ENCODE data around the gene CYP2W1. TPM values are rescaled to one million over a fixed set of nuclear protein-coding genes. Genes with fewer than 3 reads are reported as not detected.

Gene CYP2W1
- total and polyA plus RNA-seq, 5 experiments from 2014 or later: not detected

- H3K4me3 Mint-ChIP-seq: no peak overlapping the region
- DNase-seq: no peak
- H3K36me3 Mint-ChIP-seq: no peaks in the 10 kb centered on the region
- H3K4me1 Mint-ChIP-seq: peaks cover 0 to 2% (median under 1%) of the 10 kb centered on the region in 4 donors
- POLR2A ChIA-PET: no interaction called here
- H3K27me3 Mint-ChIP-seq: peaks cover 2 to 18% (median 8%) of the 10 kb centered on the region in 5 donors
- no peak overlapping the region for H3K27ac Mint-ChIP-seq
- no peak for ATAC-seq
- no peaks in the 10 kb centered on the region for H3K9me3 Mint-ChIP-seq
Observed at GRCh38 chr7:982511-983003, 424 bp upstream of the CYP2W1 start.

GRCh38 chr7:983616-984071 is 663 bp downstream of the CYP2W1 start:
- peaks cover 2 to 18% (median 8%) of the 10 kb centered on the region in 5 donors for H3K27me3 Mint-ChIP-seq
- H3K4me1 Mint-ChIP-seq: peaks cover 0 to 2% (median under 1%) of the 10 kb centered on the region in 4 donors
- ATAC-seq (no peak), DNase-seq (no peak)
- no peaks in the 10 kb centered on the region for H3K36me3 Mint-ChIP-seq
- H3K9me3 Mint-ChIP-seq: no peaks in the 10 kb centered on the region
- POLR2A ChIA-PET: no interaction called here
- no peak overlapping the region for H3K4me3 Mint-ChIP-seq
- no peak overlapping the region for H3K27ac Mint-ChIP-seq

- Mint-ChIP-seq H3K4me1 (peaks cover 0 to 2% (median under 1%) of the 10 kb centered on the region in 4 donors), H3K27me3 (peaks cover 2 to 18% (median 8%) of the 10 kb centered on the region in 5 donors), H3K9me3 (no peaks in the 10 kb centered on the region), H3K4me3 (no peak overlapping the region), H3K36me3 (no peaks in the 10 kb centered on the region), H3K27ac (no peak overlapping the region)
- ATAC-seq (peak in 1 of 2 donors; percentile 25), DNase-seq (no peak)
- POLR2A ChIA-PET: interaction anchor here (0.6 kb wide), 1 partner anchor 10 kb away, joined by 3 read pairs; no protein-coding TSS in a partner anchor
Observed at GRCh38 chr7:984361-985126, 1.6 kb downstream of the CYP2W1 start.

GRCh38 chr7:985127-985416 is 2.1 kb downstream of the CYP2W1 start:
- Mint-ChIP-seq H3K36me3 (no peaks in the 10 kb centered on the region), H3K9me3 (no peaks in the 10 kb centered on the region), H3K27ac (no peak overlapping the region), H3K4me3 (no peak overlapping the region), H3K4me1 (peaks cover 0 to 4% (median 1%) of the 10 kb centered on the region in 4 donors), H3K27me3 (peaks cover 2 to 18% (median 8%) of the 10 kb centered on the region in 5 donors)
- POLR2A ChIA-PET: interaction anchor here (0.6 kb wide), 1 partner anchor 11 kb away, joined by 3 read pairs; no protein-coding TSS in a partner anchor
- DNase-seq: no peak
- no peak for ATAC-seq

- POLR2A ChIA-PET: no interaction called here
- Mint-ChIP-seq H3K4me3 (no peak overlapping the region), H3K27me3 (peaks cover 2 to 18% (median 8%) of the 10 kb centered on the region in 5 donors), H3K9me3 (no peaks in the 10 kb centered on the region), H3K4me1 (peaks cover 0 to 4% (median 1%) of the 10 kb centered on the region in 4 donors), H3K27ac (no peak overlapping the region), H3K36me3 (no peaks in the 10 kb centered on the region)
- no peak for ATAC-seq
- DNase-seq: no peak
Observed at GRCh38 chr7:985915-986741, 3.1 kb downstream of the CYP2W1 start.

GRCh38 chr7:986766-987751 is 4.1 kb downstream of the CYP2W1 start:
- no peak for ATAC-seq
- POLR2A ChIA-PET: no interaction called here

GRCh38 chr7:987909-988308 is 4.9 kb downstream of the CYP2W1 start:
- H3K4me1 Mint-ChIP-seq: peaks cover under 1 to 5% (median 3%) of the 10 kb centered on the region in 4 donors
- H3K4me3 Mint-ChIP-seq: no peak overlapping the region
- DNase-seq: no peak
- POLR2A ChIA-PET: no interaction called here
- H3K27me3 Mint-ChIP-seq: peaks cover 2 to 18% (median 8%) of the 10 kb centered on the region in 5 donors
- H3K36me3 Mint-ChIP-seq: no peaks in the 10 kb centered on the region
- no peak for ATAC-seq
- H3K27ac Mint-ChIP-seq: no peak overlapping the region
- no peaks in the 10 kb centered on the region for H3K9me3 Mint-ChIP-seq

More at GRCh38 chr7:986766-987751, 4.1 kb downstream of the CYP2W1 start:
- H3K36me3 Mint-ChIP-seq: no peaks in the 10 kb centered on the region
- peaks cover 2 to 18% (median 8%) of the 10 kb centered on the region in 5 donors for H3K27me3 Mint-ChIP-seq
- H3K4me3 Mint-ChIP-seq: no peak overlapping the region
- H3K27ac Mint-ChIP-seq: no peak overlapping the region
- DNase-seq: no peak
- H3K4me1 Mint-ChIP-seq: peaks cover 0 to 4% (median 1%) of the 10 kb centered on the region in 4 donors
- H3K9me3 Mint-ChIP-seq: no peaks in the 10 kb centered on the region

GRCh38 chr7:988426-988911 is 5.5 kb downstream of the CYP2W1 start:
- ATAC-seq (no peak), DNase-seq (no peak)
- Mint-ChIP-seq H3K27ac (no peak overlapping the region), H3K9me3 (no peaks in the 10 kb centered on the region), H3K27me3 (peaks cover 2 to 18% (median 8%) of the 10 kb centered on the region in 5 donors), H3K36me3 (no peaks in the 10 kb centered on the region), H3K4me3 (no peak overlapping the region), H3K4me1 (peaks cover 3 to 9% (median 8%) of the 10 kb centered on the region in 4 donors)
- POLR2A ChIA-PET: no interaction called here

- no peak overlapping the region for H3K27ac Mint-ChIP-seq
- H3K9me3 Mint-ChIP-seq: no peaks in the 10 kb centered on the region
- POLR2A ChIA-PET: no interaction called here
- DNase-seq (no peak), ATAC-seq (no peak)
- H3K4me1 Mint-ChIP-seq: peaks cover 3 to 9% (median 8%) of the 10 kb centered on the region in 4 donors
- no peaks in the 10 kb centered on the region for H3K36me3 Mint-ChIP-seq
- H3K27me3 Mint-ChIP-seq: peaks cover 2 to 18% (median 8%) of the 10 kb centered on the region in 5 donors
- no peak overlapping the region for H3K4me3 Mint-ChIP-seq
Observed at GRCh38 chr7:988963-989529, 6.1 kb downstream of the CYP2W1 start.

GRCh38 chr7:990352-990932 is 7.5 kb downstream of the CYP2W1 start:
- Mint-ChIP-seq H3K27me3 (peaks cover 1 to 15% (median 7%) of the 10 kb centered on the region in 5 donors), H3K27ac (no peak overlapping the region), H3K36me3 (no peaks in the 10 kb centered on the region), H3K4me3 (no peak overlapping the region), H3K4me1 (peaks cover 3 to 9% (median 9%) of the 10 kb centered on the region in 4 donors), H3K9me3 (no peaks in the 10 kb centered on the region)
- ATAC-seq: no peak
- POLR2A ChIA-PET: no interaction called here
- DNase-seq: no peak

- Mint-ChIP-seq H3K4me3 (no peak overlapping the region), H3K9me3 (no peaks in the 10 kb centered on the region), H3K36me3 (no peaks in the 10 kb centered on the region), H3K27me3 (peaks cover 0 to 8% (median 3%) of the 10 kb centered on the region in 5 donors), H3K27ac (no peak overlapping the region), H3K4me1 (peaks cover 3 to 9% (median 7%) of the 10 kb centered on the region in 4 donors)
- no peak for DNase-seq
- no peak for ATAC-seq
- POLR2A ChIA-PET: interaction anchor here (1.1 kb wide), 1 partner anchor 75 kb away, joined by 3 read pairs; no protein-coding TSS in a partner anchor
Observed at GRCh38 chr7:990933-991728, 8.2 kb downstream of the CYP2W1 start.
